ENCODE data around the gene H1-8. TPM values are rescaled to one million over a fixed set of nuclear protein-coding genes. Genes with fewer than 3 reads are reported as not detected.

The H1-8 gene
- total RNA-seq, 4 donors from 2014 or later: not detected

DNA sequence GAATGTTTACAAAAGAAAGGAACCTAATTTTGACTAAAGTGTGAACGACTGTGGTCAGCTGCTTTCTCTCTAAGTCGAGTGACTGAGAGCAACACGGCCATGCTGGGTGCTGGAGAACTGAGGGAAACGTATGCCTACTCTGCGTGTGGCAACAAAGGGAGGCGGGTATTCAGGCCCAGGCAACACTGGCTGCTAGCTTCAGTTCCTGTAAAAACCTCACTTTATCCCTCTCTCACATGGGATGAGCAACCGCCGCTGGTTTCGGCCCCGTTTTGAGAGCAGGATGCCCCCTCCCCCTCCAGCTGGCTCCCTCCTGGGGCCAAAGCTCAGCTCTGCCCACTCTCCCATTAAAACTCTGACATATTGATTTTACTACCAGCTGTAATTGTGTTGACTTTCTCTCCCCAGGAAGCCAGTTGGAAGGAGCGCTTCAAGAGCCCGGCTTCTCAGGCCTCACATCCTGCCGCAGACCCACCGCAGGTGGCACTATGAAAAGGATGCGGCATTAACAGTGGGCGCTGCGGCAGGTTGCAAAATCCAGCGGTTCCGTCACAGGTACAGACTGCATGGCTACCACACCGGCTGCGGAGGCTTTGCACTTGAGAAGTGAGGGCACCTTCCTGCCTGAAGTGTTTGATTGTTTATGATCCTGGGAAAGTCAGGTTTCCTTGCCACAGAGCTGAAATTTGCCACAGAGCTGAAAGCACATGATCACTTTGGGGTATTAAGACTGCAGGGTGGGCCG lies 50.8 kb downstream of the H1-8 start:
- no peaks in the 10 kb centered on the region for H3K27me3 ChIP-seq
- H3K9me3 ChIP-seq: no peaks in the 10 kb centered on the region
- TF ChIP-seq POLR2A (IDR thresholded peaks at IDR 0.05): no peak
- TF ChIP-seq, protein P1, sequence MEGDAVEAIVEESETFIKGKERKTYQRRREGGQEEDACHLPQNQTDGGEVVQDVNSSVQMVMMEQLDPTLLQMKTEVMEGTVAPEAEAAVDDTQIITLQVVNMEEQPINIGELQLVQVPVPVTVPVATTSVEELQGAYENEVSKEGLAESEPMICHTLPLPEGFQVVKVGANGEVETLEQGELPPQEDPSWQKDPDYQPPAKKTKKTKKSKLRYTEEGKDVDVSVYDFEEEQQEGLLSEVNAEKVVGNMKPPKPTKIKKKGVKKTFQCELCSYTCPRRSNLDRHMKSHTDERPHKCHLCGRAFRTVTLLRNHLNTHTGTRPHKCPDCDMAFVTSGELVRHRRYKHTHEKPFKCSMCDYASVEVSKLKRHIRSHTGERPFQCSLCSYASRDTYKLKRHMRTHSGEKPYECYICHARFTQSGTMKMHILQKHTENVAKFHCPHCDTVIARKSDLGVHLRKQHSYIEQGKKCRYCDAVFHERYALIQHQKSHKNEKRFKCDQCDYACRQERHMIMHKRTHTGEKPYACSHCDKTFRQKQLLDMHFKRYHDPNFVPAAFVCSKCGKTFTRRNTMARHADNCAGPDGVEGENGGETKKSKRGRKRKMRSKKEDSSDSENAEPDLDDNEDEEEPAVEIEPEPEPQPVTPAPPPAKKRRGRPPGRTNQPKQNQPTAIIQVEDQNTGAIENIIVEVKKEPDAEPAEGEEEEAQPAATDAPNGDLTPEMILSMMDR (IDR thresholded peaks at IDR 0.05): no peak
- peaks cover 0 to 70% (median 13%) of the 10 kb centered on the region in 4 donors for H3K4me1 ChIP-seq
- no peaks in the 10 kb centered on the region for H3K36me3 ChIP-seq
- peak in 2 of 3 donors; percentile 63 to 75 for DNase-seq
- peak overlapping the region; percentile 56 to 83 (median 66) for H3K27ac ChIP-seq
- peak overlapping the region in 1 of 4 donors; percentile 5 for H3K4me3 ChIP-seq

DNA sequence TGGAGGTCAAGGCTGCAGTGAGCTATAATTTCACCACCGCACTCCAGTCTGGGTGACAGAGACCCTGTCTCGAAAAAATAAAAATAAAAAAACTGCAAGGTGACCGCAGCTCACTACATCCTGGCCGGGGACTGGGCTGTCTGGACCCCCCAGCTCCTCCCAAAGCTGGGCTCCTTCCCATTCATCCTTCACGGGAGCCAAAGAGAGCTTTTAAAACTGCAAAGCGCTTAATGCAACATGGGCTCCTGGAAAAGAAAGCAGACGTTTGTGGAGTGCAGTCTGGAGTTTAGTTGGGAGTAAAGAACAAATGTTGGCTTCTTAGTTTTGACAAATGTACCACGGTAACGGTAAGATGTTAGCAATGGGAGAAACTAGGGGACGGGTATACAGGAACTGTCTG lies 51.4 kb downstream of the H1-8 start:
- TF ChIP-seq, protein P1 (IDR thresholded peaks at IDR 0.05): no peak
- no peak for TF ChIP-seq POLR2A (IDR thresholded peaks at IDR 0.05)
- DNase-seq: no peak
- no peaks in the 10 kb centered on the region for H3K36me3 ChIP-seq
- H3K27ac ChIP-seq: peak overlapping the region in 3 of 4 donors; percentile 56 to 83 (median 77)
- H3K27me3 ChIP-seq: no peaks in the 10 kb centered on the region
- H3K4me1 ChIP-seq: peaks cover 0 to 76% (median 13%) of the 10 kb centered on the region in 4 donors
- H3K4me3 ChIP-seq: no peak overlapping the region
- no peaks in the 10 kb centered on the region for H3K9me3 ChIP-seq

DNA sequence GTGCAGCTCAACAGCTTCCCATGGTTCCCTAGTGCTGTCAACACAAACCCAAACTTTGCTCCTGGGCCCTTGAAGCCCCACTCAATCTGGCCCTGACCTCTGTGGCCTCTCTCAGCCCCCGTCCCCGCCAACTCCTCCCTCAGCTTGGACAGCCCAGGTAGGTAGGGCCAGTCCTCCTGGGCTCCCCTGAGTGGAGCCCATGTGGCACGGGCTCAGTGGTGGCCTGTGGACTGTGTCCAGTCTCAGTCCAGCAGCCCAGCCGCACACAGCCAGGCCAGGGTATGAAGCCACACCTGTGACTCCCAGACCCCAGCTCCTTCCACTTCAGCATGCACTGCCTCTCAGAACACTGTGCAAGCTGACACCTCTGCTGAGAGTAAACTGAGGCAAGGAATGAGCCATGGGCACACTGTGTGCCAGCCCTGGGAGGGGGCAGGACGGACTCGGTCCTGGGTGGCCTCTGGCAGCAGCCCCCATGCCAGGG lies 52.0 kb downstream of the H1-8 start:
- Histone ChIP-seq H3K4me1 (peaks cover 0 to 82% (median 13%) of the 10 kb centered on the region in 4 donors), H3K4me3 (no peak overlapping the region), H3K36me3 (no peaks in the 10 kb centered on the region), H3K9me3 (no peaks in the 10 kb centered on the region), H3K27me3 (no peaks in the 10 kb centered on the region), H3K27ac (peak overlapping the region; percentile 67 to 83 (median 74))
- no peak for DNase-seq
- TF ChIP-seq POLR2A (IDR thresholded peaks at IDR 0.05): no peak
- TF ChIP-seq, protein P1 (IDR thresholded peaks at IDR 0.05): no peak

DNA sequence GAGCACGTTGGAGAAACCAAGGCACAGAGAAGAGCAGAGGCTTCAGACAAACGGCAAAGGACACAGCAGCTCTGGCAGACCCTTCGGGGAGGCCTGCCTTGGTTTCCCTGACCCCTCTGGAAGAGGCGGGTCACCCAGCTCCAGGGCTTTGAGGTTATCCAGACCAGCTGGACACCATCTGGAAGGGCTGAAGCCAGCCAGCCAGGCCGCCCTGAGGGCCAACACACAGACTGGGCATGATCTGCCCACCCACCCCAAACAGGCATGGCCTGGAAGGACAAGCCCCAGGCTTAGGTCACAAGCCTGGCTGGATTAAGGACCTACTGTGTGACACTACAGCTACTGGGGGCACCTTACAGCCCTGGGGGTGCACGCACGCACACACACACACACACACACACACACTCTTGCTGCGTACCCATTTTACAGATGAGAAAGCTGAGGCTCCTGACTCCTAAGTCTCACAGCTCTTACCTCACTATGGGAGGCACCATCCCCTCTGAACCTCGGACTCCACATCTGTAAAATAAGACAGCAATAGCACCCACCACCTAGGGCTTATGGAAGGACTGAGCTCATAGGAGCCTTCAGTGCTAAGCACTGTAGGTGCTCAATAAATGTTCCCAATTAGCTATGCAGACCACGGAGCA lies 52.7 kb downstream of the H1-8 start:
- Histone ChIP-seq H3K36me3 (no peaks in the 10 kb centered on the region), H3K4me1 (peaks cover 0 to 89% (median 13%) of the 10 kb centered on the region in 4 donors), H3K27me3 (no peaks in the 10 kb centered on the region), H3K9me3 (no peaks in the 10 kb centered on the region), H3K4me3 (no peak overlapping the region), H3K27ac (peak overlapping the region; percentile 67 to 83 (median 74))
- TF ChIP-seq, protein P1 (IDR thresholded peaks at IDR 0.05): no peak
- TF ChIP-seq POLR2A (IDR thresholded peaks at IDR 0.05): no peak
- DNase-seq: no peak

DNA sequence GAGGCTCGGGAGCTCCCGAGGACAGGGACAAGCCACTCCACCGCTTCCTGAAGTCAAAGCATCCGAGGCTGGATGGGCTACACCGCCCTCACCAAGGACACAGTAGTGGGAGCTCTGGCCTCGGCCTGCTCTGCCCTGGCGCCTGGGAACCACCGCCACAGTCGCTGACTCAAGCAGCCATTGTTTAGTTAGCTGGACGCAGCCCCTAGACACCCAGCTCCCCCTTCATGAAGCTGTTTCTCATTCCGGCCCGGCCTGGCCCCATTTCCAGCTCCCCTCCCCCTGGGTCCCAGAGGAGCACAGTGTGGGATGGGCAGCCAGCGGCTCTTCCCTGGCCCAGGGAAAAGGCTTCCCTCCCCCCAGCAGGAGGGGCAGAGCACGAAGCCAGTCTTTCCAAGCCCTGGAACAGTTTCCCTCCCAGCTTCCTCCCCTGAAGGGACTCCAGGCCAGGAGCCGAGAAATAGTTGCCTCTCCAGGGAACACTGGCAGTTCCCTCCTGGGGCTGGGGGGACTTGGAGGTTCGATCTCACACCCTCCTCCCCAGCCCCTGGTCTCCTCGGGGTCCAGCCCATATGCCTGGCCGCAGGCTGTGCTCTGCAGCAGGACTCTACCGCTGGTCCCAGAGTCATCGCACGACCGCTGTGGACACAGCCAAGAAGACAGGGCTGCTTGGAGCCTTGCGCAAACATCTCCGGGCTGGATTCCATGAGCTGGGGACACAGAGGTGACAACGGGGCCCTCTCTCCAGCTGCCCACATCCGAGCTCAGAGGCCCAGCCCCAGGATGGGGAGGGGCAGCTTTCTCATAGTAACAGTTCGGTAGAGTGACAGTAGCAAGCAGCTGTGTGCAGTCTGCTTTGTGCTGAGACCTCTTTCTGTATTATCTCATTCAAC lies 53.5 kb downstream of the H1-8 start:
- H3K9me3 ChIP-seq: no peaks in the 10 kb centered on the region
- peak in 1 of 3 donors; percentile 71 for DNase-seq
- no peaks in the 10 kb centered on the region for H3K27me3 ChIP-seq
- TF ChIP-seq, protein P1 (IDR thresholded peaks at IDR 0.05): no peak
- no peak for TF ChIP-seq POLR2A (IDR thresholded peaks at IDR 0.05)
- H3K36me3 ChIP-seq: no peaks in the 10 kb centered on the region
- H3K4me1 ChIP-seq: peaks cover 0 to 86% (median 13%) of the 10 kb centered on the region in 4 donors
- H3K4me3 ChIP-seq: peak overlapping the region in 2 of 4 donors; percentile 11 to 16
- peak overlapping the region; percentile 67 to 83 (median 74) for H3K27ac ChIP-seq
